Lung (tissue), 16 donors: ENCODE measurements around the gene ARR3. TPM values are rescaled to one million over a fixed set of nuclear protein-coding genes. Genes with fewer than 3 reads are reported as not detected.

Source experiments
- ATAC-seq: fragments of 200-7000 bp; cut with Tn5 transposase; one replicate; pipeline ENCODE4 v1.9.1; 2020; ENCODE audit warnings: moderate number of reproducible peaks; ENCODE audit not compliant: insufficient read depth, low FRiP score
- DNase-seq, 3 donors: peaks; one replicate each; pipeline ENCODE4 v3.0.0-alpha.2; 2013 to 2017
- H3K27ac ChIP-seq, 2 donors: one replicate each; pipeline ENCODE4 v1.5.1; 2013; ENCODE audit warnings: mild to moderate bottlenecking in 2 of 2, moderate library complexity in 2 of 2, control low read depth in 1 of 2, inconsistent platforms in 1 of 2, low read depth in 1 of 2, low read length in 1 of 2
- H3K27me3 ChIP-seq, 3 donors: one replicate each; pipeline ENCODE4 v1.5.1; 2013; ENCODE audit warnings: low read length in 2 of 3; ENCODE audit not compliant: control insufficient read depth in 3 of 3, insufficient read depth in 3 of 3
- H3K36me3 ChIP-seq, 4 donors: one replicate each; pipeline ENCODE4 v1.5.1; 2013; ENCODE audit warnings: low read length in 4 of 4, mild to moderate bottlenecking in 1 of 4, moderate library complexity in 1 of 4; ENCODE audit not compliant: control insufficient read depth in 4 of 4, insufficient read depth in 4 of 4
- H3K4me1 ChIP-seq, 5 donors: one replicate each; pipeline ENCODE4 v1.5.1; 2013; ENCODE audit warnings: low read length in 5 of 5, mild to moderate bottlenecking in 2 of 5, moderate library complexity in 1 of 5; ENCODE audit not compliant: control insufficient read depth in 5 of 5, insufficient read depth in 5 of 5
- H3K4me3 ChIP-seq: one replicate; pipeline ENCODE4 v1.5.1; 2013; ENCODE audit warnings: mild to moderate bottlenecking, control low read depth, moderate library complexity
- H3K9ac ChIP-seq, 2 donors: one replicate each; pipeline ENCODE4 v1.5.1; 2013; ENCODE audit warnings: low read length in 2 of 2, control low read depth in 1 of 2; ENCODE audit not compliant: insufficient read depth in 1 of 2
- H3K9me3 ChIP-seq, 4 donors: one replicate each; pipeline ENCODE4 v1.5.1; 2013; ENCODE audit warnings: low read length in 3 of 4, mild to moderate bottlenecking in 1 of 4, moderate library complexity in 1 of 4; ENCODE audit not compliant: control insufficient read depth in 4 of 4, insufficient read depth in 3 of 4
- WGBS, 2 donors: extraction: QIAGEN DNeasy Blood & Tissue Kit; methylation state at CpG; one replicate each; pipeline ENCODE4 v1.1.7; 2013; 5-methylcytosine and 5-hydroxymethylcytosine counted together
- long read RNA-seq, 5 donors: transcript quantifications; one replicate each; lab custom pipeline, GENCODE V29; 2026
- polyA plus RNA-seq, 2 donors: library from polyadenylated mRNA; stranded (reverse); fragments of 200-250 nt; gene quantifications; one replicate each; pipeline ENCODE4 v1.2.1, GENCODE V29; 2013
- total RNA-seq, 2 donors: library from RNA; depleted of rRNA in 1 of 2; stranded (reverse); fragments of >200 nt in 1 of 2; gene quantifications; one replicate each; pipeline ENCODE4 v1.2.1, GENCODE V29; 2014 to 2021
- TF ChIP-seq, protein P1 (sequence below): IDR thresholded peaks from 2 replicates; pipeline ENCODE4 v1.5.1; 2012; ENCODE audit warnings: mild to moderate bottlenecking; ENCODE audit errors: control extremely low read depth, extremely low read depth
- donor health status: control.
- donor health status: control.
- donor health status: Bipolar disorder and iron deficiency.
- donor health status: healthy.
- donor health status: DM: yes; HTN: yes; CAD: no.

ARR3 gene
- not detected for total RNA-seq
- not detected for polyA plus RNA-seq
- long read RNA-seq, donor 1 = 0 reads
- long read RNA-seq, donor 2 = 0 reads
- long read RNA-seq, donor 3 = 0 reads
- long read RNA-seq, donor 4 = 0 reads
- long read RNA-seq, donor 5 = 0 reads

DNA sequence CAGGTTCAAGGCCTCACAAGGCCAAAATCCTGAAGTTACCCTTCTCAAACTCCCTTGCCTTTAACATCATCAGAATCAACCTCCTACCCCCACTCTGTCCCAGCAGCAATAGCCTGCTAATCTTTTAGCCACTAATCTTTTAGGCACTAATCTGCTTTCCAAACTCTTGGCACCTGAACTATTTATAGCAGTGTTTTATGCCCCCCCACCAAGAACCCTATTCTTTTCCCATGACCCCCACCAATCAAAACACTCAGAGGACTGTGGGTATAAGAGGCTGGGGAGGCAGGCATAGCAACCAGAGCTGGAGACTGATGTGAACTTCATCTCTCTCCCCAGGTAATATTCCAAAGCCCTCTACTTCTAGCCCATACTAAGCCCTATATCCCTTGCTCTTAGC is at the start of gene ARR3:
Gene ARR3, plus strand, starts transcription at position 301 of the 400 bp plus-strand sequence. CDS start 1,052 bp downstream, outside the sequence.
- ATAC-seq = no peak
- Histone ChIP-seq H3K36me3 (no peaks in the 10 kb centered on the region), H3K9ac (no peak within 1 kb of the TSS), H3K4me3 (no peak within 1 kb of the TSS), H3K27ac (no peak within 1 kb of the TSS), H3K4me1 (no peaks in the 10 kb centered on the region), H3K9me3 (peaks cover 0 to under 1% (median 0%) of the 10 kb centered on the region in 4 donors), H3K27me3 (no peaks in the 10 kb centered on the region)
- TF ChIP-seq, protein P1, sequence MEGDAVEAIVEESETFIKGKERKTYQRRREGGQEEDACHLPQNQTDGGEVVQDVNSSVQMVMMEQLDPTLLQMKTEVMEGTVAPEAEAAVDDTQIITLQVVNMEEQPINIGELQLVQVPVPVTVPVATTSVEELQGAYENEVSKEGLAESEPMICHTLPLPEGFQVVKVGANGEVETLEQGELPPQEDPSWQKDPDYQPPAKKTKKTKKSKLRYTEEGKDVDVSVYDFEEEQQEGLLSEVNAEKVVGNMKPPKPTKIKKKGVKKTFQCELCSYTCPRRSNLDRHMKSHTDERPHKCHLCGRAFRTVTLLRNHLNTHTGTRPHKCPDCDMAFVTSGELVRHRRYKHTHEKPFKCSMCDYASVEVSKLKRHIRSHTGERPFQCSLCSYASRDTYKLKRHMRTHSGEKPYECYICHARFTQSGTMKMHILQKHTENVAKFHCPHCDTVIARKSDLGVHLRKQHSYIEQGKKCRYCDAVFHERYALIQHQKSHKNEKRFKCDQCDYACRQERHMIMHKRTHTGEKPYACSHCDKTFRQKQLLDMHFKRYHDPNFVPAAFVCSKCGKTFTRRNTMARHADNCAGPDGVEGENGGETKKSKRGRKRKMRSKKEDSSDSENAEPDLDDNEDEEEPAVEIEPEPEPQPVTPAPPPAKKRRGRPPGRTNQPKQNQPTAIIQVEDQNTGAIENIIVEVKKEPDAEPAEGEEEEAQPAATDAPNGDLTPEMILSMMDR = no peak
- no peak for DNase-seq

DNA sequence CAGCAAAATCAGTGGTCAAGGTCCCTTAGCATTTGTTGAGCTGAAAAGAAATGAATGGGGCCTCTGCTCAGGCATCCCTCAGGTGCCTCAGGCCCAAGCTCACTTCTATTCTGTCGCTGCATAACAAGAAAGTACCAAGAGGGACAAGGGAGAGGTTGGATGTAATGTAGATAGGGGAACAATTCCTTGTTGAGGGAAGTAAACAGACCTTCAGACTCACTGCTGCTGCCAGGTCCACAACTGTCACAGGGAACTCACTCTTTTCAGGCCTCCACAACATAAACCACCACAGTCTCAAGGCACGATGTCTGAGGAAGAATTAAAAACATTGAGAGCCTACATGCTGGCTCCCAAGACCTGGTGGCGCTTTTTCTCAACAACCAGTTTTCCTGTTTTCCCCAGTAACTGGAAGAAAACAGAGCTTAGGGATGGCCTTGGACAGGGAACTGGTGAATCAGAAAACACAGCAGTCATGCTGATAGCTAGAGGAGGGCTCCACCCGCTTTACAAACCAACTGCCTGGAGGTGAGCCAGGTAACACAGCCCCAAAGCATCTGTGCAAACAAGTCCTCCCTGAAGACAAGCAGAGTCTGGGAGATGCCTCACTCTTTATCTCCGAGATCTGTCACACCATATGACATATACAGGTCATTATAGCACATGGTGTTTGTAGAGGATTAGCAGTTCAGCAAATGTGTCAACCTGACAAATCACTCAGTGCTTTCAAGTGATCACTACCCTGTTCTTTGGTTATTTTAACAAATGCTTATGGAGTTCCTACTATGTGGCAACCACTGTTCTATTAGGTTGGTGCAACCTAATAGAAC is 48.0 kb upstream of the ARR3 start:
- no peak for DNase-seq
- Histone ChIP-seq H3K4me3 (no peak overlapping the region), H3K9me3 (no peaks in the 10 kb centered on the region), H3K4me1 (no peaks in the 10 kb centered on the region), H3K36me3 (no peaks in the 10 kb centered on the region), H3K27ac (no peak overlapping the region), H3K27me3 (no peaks in the 10 kb centered on the region), H3K9ac (no peak overlapping the region)
- WGBS, 2 donors = 62 to 88% methylated on average over 5 of the region's 5 CpGs
- TF ChIP-seq, protein P1 = no peak
- no peak for ATAC-seq

DNA sequence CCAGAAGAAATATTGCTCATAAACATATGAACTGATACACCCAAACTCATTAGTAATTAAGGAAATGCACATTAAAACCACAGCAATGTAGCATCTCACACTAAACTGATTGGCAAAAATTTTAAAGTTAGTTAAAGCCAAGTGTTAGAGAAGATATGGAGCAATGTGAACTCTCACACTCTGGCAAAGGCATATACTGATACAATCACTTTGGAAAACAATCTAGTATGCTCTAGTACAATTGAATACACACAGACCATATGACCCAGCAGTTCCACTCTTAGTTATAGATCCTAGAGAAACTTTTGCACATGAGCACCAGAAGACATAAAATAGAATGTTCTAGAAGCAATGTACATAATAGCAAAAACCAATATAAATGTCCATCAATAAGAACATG is 42.1 kb upstream of the ARR3 start:
- H3K4me3 ChIP-seq = no peak overlapping the region
- no peaks in the 10 kb centered on the region for H3K36me3 ChIP-seq
- DNase-seq = no peak
- ATAC-seq = no peak
- no peaks in the 10 kb centered on the region for H3K9me3 ChIP-seq
- no peaks in the 10 kb centered on the region for H3K27me3 ChIP-seq
- H3K4me1 ChIP-seq = no peaks in the 10 kb centered on the region
- no peak overlapping the region for H3K27ac ChIP-seq
- no peak overlapping the region for H3K9ac ChIP-seq
- TF ChIP-seq, protein P1 = no peak

DNA sequence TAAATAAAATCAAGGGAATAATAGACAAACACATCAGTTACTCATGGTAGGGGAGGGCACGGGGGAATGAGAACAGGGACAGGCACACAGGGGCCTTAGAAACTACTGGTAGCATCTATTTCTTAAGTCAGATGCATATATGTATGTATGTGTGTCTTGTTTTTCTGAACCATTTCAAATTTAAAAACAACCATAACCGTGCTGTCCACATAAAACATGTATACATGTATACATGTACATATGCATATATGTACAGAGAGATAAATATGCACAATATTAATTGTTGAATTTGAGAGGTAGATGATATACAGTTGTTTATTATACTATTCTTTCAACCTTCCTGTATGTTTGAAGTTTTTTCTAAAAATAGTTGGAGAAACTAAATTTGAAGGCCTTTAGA is 41.4 kb upstream of the ARR3 start:
- WGBS, 2 donors = 76 to 100% methylated on average over 2 of the region's 2 CpGs
- TF ChIP-seq, protein P1 = no peak
- no peaks in the 10 kb centered on the region for H3K9me3 ChIP-seq
- ATAC-seq = no peak
- no peak for DNase-seq
- no peak overlapping the region for H3K9ac ChIP-seq
- no peaks in the 10 kb centered on the region for H3K4me1 ChIP-seq
- H3K27me3 ChIP-seq = no peaks in the 10 kb centered on the region
- H3K27ac ChIP-seq = no peak overlapping the region
- no peak overlapping the region for H3K4me3 ChIP-seq
- no peaks in the 10 kb centered on the region for H3K36me3 ChIP-seq
